HCT116 (cell line): Measurements from ENCODE around the gene DMBT1.

Experiments used
- ELF1 ChIP-seq: IDR thresholded peaks from 2 replicates; pipeline ENCODE4 v1.6.1; 2012; ENCODE audit warnings: low read depth, borderline replicate concordance
- EZH2 ChIP-seq: fragments of 200-600 bp; sonication (generic); IDR thresholded peaks from 2 replicates; pipeline ENCODE4 v1.6.1; 2017; ENCODE audit warnings: antibody characterized with exemption, mixed run types
- EZH2phosphoT487 ChIP-seq: fragments of 200-600 bp; IDR thresholded peaks from 2 replicates; pipeline ENCODE4 v1.6.1; 2018; ENCODE audit warnings: antibody characterized with exemption, borderline replicate concordance
- POLR2A ChIP-seq: IDR thresholded peaks from 2 replicates; pipeline ENCODE4 v1.7.0; 2011; ENCODE audit warnings: borderline replicate concordance; ENCODE audit not compliant: insufficient read depth, insufficient read length; ENCODE audit errors: extremely low read depth
- SIN3A ChIP-seq: IDR thresholded peaks from 2 replicates; pipeline ENCODE4 v1.6.1; 2012; ENCODE audit warnings: low read depth
- ZFX ChIP-seq: fragments of 450-650 bp; IDR thresholded peaks from 2 replicates; pipeline ENCODE4 v1.6.1; 2017
- TF ChIP-seq, protein P1 (sequence below), 3 experiments: fragments of 200-600 bp in 1 of 3; sonication (generic) in 1 of 3; IDR thresholded peaks in 2 of 3; conservative IDR thresholded peaks in 1 of 3; 2 replicates each; pipeline ENCODE4 v1.5.1; 2012 to 2017; ENCODE audit warnings: low read depth in 2 of 3, low read length in 2 of 3, antibody characterized with exemption in 1 of 3, borderline replicate concordance in 1 of 3, control low read depth in 1 of 3, mild to moderate bottlenecking in 1 of 3, mixed read lengths in 1 of 3, mixed run types in 1 of 3, moderate library complexity in 1 of 3; ENCODE audit not compliant: insufficient read depth in 1 of 3
- TF ChIP-seq, protein P2 (sequence below): IDR thresholded peaks from 2 replicates; pipeline ENCODE4 v1.6.1; 2012

DNA sequence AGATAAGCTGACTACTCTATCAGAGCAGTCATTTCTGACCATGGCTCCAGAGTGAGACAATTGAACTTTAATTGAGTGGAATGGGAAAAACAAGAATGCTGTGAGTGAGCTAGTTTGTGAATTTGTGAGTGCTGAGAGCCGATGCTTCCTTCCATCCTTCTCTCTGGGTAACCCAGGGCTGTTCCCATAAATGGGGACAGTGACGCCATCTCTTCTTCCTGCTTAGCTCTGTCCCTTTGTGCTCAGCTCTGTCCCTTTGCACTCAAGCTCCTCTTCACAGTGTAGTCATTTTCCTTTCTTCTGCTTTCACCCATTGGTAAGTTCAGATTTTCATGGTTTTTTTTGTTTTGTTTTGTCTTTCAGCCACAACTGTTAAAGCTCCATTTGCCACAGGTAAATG lies 114.7 kb downstream of the DMBT1 start:
- TF ChIP-seq ZFX (no peak), ELF1 (no peak), POLR2A (no peak), EZH2 (no peak), EZH2phosphoT487 (no peak), SIN3A (no peak)
- TF ChIP-seq, protein P1, sequence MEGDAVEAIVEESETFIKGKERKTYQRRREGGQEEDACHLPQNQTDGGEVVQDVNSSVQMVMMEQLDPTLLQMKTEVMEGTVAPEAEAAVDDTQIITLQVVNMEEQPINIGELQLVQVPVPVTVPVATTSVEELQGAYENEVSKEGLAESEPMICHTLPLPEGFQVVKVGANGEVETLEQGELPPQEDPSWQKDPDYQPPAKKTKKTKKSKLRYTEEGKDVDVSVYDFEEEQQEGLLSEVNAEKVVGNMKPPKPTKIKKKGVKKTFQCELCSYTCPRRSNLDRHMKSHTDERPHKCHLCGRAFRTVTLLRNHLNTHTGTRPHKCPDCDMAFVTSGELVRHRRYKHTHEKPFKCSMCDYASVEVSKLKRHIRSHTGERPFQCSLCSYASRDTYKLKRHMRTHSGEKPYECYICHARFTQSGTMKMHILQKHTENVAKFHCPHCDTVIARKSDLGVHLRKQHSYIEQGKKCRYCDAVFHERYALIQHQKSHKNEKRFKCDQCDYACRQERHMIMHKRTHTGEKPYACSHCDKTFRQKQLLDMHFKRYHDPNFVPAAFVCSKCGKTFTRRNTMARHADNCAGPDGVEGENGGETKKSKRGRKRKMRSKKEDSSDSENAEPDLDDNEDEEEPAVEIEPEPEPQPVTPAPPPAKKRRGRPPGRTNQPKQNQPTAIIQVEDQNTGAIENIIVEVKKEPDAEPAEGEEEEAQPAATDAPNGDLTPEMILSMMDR (IDR thresholded peaks at IDR 0.05 in 2 of 3, conservative IDR thresholded peaks at IDR 0.05 in 1 of 3; ENCODE audit: borderline replicate concordance in 1 of 3, insufficient read depth in 1 of 3, low read depth in 2 of 3, low read length in 2 of 3), result no peak
- TF ChIP-seq, protein P2, sequence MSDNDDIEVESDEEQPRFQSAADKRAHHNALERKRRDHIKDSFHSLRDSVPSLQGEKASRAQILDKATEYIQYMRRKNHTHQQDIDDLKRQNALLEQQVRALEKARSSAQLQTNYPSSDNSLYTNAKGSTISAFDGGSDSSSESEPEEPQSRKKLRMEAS, result no peak
